ENCODE data around the gene FUT4. TPM values are rescaled to one million over a fixed set of nuclear protein-coding genes. Genes with fewer than 3 reads are reported as not detected.

FUT4 gene
- total RNA-seq, 1 experiment from 2014 or later: 7.7 TPM

- TF ChIP-seq PRDM15 (CRISPR knock-in tag; IDR thresholded peaks at IDR 0.05) (no peak), STAT6 (CRISPR knock-in tag; conservative IDR thresholded peaks at IDR 0.05; ENCODE audit: low read depth) (no peak), ATF6 (CRISPR knock-in tag; IDR thresholded peaks at IDR 0.05) (no peak)
Observed at GRCh38 chr11:94546162-94546470, 2.4 kb downstream of the FUT4 start (continued).

GRCh38 chr11:94546886-94547285 is 3.2 kb downstream of the FUT4 start:
- peak overlapping the region; percentile 24 for H3K4me3 Mint-ChIP-seq
- POLR2A ChIA-PET: no interaction called here
- peaks cover 26% of the 10 kb centered on the region for H3K4me1 Mint-ChIP-seq
- H3K27me3 Mint-ChIP-seq (ENCODE audit: low read depth): peaks cover 39% of the 10 kb centered on the region
- H3K36me3 Mint-ChIP-seq: no peaks in the 10 kb centered on the region
- no peak overlapping the region for H3K27ac Mint-ChIP-seq
- TF ChIP-seq ARID4B (CRISPR knock-in tag; IDR thresholded peaks at IDR 0.05; ENCODE audit: borderline replicate concordance) (no peak), ZNF512 (CRISPR knock-in tag; IDR thresholded peaks at IDR 0.05; ENCODE audit: borderline replicate concordance) (no peak), ZNF121 (CRISPR knock-in tag; IDR thresholded peaks at IDR 0.05) (no peak), IRF1 (CRISPR knock-in tag; IDR thresholded peaks at IDR 0.05) (no peak), ELF4 (CRISPR knock-in tag; IDR thresholded peaks at IDR 0.05; ENCODE audit: low read depth) (no peak), GABPB1 (CRISPR knock-in tag; IDR thresholded peaks at IDR 0.05) (no peak), ZNF416 (CRISPR knock-in tag; IDR thresholded peaks at IDR 0.05) (no peak), CREM (CRISPR knock-in tag; IDR thresholded peaks at IDR 0.05) (no peak), FOXJ3 (CRISPR knock-in tag; IDR thresholded peaks at IDR 0.05; ENCODE audit: borderline replicate concordance) (no peak), ZNF219 (CRISPR knock-in tag; IDR thresholded peaks at IDR 0.05; ENCODE audit: borderline replicate concordance) (no peak)
- ATAC-seq (no peak), DNase-seq (ENCODE audit: low spot score) (no peak)
- H3K9me3 Mint-ChIP-seq: no peaks in the 10 kb centered on the region
- CTCF ChIA-PET: no interaction called here

Data from WTC11 (cell line).